Astrocyte of the hippocampus (primary cell): ENCODE measurements around the gene BMX.

Experiments
- DNase-seq: peaks from one replicate; pipeline ENCODE4 v3.0.0; 2011; ENCODE audit warnings: low read depth, low spot score

The BMX gene

DNA sequence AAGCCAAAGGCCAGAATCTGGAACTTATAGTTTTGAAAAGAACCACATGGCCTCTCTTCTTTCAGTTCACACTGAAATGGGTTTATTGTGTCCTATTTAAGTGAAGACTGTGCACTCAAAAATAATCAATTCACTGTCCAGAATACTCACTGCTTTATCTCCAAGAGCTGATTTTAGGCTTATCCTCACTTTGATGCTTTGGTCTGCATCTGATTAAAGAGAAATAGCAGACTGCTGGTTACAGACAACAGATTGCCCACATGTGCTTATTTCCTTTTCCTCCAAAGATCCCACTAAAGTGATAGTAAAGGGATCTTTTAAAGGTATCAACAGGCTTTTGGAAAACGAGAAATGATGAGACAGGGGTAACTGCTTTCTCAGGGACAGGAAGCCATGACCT, 69.5 kb downstream of the BMX start:
- DNase-seq, result no peak

DNA sequence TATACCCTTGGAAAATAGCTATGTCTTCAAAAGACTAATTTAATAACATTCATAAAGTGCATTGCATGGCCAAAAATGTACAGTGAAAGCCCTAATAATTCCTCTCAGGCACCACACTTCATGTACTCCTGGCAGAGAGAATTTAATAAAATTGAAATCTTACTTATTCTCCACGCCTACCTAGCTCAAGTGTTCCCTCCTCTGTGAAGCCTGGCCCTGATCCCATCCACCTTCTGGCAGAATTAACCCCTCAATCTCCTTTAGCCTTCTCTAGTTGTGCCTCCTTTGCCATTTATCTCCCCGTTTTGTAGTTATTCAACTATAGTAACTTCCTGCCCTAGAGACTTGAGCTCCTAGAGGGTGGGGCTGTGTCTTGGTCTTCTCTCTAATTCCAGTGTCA, 73.4 kb downstream of the BMX start:
- no peak for DNase-seq

DNA sequence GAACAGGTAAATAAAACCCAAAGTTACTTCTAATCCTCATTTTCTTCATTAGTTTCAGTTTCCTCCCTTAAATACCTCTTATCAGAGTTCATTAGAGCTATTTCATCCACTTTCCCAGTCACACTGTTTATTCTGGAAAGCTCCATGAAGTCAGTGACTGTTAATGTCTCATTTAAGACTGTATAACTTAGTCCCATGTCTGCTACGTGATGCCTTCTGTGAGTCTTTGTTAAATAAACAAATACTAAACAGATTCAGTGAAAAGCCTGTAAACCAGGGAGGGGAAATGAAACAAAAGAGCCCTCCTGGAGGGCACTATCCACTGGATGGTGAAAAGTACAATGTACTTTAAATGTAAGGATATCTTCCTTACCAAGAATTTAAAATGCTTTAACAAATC, 75.4 kb downstream of the BMX start:
- peak; percentile 33 for DNase-seq

DNA sequence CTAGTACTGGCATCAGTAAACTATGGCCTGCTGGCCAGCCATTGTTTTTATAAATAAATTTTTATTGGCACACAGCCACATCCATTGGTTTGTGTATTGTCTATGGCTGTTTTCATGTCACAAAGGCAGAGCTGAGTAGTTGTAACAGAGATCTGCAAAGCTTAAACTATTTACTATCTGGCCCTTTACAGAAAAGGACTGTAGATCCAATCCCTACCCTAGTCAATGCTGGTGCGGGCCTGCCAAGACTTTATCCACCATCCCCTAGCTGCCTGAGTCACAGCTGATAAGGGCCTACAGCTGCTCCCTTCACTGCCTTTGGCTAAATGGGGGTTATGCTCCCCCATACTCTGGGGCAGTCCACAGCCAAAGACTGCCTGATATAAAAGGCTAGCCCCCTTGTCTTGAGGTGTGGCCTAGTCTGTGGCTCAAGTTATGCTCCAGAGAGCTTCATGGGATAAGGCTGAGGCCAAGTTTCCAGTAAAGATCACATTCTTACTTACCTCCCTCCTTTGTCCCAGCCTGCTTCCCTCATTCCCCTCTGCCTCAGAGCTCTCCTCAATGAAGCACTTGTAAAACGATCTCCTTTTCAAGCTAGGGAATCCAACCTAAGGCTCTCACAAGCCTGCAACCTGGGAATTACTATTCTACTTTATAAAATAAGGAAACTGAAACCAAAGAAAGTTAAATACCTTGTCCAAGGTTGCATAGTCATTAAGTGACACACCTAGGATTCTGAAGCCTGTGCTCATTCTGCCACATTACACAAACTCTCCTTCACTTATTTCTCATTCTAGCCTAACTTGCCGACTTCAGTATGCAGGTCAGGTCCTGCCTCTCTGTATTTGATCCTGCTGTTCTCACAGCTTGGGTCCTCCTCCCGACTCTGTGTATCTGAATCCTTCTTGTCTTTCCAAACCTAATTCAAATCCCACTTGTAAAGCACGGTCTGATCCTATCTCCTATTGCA, 79.5 kb downstream of the BMX start:
- peak; percentile 64 for DNase-seq

DNA sequence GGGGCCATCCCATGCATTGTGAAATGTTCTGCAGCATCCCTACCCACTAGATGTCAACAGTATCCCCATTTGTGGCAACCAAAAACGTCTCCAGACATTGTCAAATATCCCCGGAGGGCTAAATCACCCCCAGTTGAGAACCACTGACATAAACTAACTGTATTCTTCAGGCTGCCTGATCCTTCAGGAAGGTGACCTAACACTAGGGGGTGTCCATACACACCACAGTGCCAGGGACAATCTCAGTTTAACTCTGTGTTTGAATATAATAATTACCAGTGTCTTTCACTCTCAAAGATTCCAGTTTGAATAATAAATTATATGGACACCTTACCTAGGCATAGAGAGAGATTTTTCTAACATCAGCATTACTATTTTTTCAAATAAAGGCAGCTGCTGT, 93.8 kb downstream of the BMX start:
- no peak for DNase-seq

DNA sequence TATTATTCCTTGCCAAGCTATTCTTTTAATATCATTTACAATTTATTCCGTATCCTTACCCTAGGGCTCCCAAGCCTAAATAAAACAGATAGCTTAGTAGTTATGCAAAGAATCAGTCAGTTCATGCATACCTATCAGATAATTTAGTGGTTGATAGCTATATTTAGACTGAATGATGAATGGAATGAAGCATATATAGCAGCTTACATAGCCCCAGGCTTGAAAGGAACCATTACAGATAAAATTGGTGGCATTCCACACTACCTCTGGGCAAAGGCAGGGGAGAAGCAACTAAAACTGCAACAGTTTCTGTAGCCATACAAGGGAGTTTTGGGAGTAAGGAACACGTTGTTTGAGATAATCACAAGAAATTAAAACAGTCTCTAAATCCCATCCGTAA, 97.4 kb downstream of the BMX start:
- peak; percentile 16 for DNase-seq

DNA sequence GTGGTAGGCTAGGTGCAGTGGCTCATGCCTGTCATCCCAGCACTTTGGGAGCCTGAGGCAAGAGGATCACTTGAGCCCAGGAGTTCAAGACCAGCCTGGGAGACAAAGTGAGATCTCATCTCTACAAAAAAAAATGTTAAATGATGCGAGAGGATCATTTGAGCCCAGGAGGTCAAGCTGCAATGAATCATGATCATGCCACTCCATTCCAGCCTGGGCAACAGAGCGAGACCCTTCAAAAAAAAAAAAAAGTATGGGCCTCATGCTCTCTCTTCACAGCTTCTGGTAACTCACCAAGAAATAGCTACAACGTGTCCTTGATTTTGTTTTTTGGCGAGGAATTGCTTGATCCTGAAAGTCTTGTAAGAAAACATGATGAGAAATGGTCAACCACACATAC, 98.9 kb downstream of the BMX start:
- DNase-seq, result no peak

DNA sequence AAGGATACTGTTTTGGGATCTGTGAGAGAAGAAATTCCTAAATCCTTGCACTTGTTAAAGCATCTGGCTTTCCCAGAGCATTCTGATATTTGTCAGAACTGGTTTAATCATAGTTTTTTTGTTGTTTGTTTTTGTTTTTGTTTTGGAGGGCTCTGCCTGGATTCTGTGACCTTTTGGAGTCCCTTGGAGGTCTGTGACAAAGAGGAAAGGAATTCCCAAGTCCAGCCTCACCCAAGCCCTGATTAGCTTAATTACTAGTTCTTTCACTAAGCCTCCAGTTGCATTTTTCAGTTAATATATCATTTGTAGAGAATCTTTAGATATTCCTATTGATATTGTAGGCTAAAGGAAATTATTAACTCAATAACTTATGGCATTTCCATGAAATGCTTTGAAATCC, 99.4 kb downstream of the BMX start:
- DNase-seq, result peak; percentile 14

DNA sequence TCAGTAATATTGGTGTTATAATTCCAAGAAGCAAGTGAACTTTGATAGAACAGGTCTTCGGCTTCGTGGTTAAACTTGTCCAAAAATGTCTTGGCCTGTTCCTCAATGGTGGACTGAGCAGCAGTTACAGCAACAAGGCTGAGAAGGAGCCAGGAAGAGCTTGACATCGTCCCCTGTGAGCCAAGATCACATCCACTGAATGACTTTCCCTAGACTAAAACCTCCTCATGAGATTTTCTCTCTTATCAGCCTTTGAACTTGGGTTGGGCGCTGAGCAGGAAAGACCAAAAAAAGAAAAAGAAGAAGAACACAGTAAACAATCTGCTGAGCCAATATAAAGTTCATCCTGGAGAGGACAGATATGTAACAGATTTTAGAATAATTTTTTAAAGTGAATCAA, 100.1 kb downstream of the BMX start, which contains the start of gene ACE2:
ACE2 (minus strand) TSS at position 216 of the 400 bp plus-strand sequence; CDS start at position 167, 49 bp downstream.
- no peak for DNase-seq

DNA sequence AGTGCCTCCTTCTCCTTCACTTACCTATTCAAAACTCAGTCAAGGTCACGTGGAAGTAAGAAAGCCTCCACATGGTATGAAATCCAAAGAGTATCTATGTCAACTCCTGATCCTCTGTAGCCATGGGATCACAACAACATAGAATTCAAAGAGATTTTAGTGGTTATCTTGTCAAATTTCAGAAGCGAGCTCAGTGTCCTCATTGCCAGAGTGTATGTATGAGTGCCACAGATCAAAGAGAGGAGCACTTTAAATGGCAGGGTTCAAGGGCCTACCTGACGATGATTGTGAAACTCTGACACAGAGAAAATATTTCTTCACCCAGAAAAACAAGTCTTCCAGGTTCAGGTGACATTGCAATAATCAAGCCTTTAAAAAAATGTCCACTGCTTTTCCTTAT, 101.3 kb downstream of the BMX start:
- no peak for DNase-seq

DNA sequence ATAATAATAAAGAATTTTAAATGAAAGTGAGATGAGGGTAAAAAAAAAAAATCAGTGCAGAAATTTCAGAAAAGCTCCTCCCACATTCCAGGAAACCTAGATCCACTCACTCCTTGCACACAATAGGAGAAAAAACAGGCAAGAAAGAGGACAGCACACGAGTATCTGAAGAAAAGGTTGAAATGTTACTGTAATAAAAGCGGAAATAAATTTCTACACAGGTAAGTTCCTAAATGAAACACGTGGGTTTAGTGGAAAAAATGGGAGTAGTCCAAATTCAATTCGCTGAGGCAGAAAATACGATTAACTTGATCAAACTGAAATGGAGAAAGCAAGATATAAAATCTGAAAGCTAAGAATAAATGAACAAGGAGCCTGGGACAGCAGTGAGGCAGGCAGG, 102.2 kb downstream of the BMX start:
- no peak for DNase-seq

DNA sequence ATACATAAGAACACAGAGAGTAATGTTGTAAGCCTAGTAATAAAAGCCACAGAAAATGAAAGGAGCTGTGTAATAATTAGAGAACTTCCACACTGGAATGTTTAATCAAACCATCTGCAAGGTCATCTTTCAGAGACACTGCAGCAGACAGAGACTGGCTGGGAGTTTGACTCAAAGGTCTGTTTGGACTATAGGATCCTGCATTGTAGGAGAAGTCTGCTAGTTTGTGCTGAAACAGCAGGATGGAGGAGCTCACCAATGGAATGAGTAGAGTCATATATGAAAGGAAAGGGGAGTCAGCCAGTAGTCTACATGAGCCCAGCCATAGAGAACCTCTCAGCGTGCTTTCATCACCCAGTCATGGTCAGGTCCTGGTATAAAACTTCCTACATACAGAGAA, 104.6 kb downstream of the BMX start:
- DNase-seq, result no peak
